GM23248 (cell line): ENCODE data around the gene OR56B4.
"Not testable (repeated sequence)": the region's sequence is repeated elsewhere in the genome, so short reads cannot be mapped to it uniquely, and the experiment has no call there.

Source experiments
- EZH2 ChIP-seq: fragments of 200-600 bp; sonication (generic); IDR thresholded peaks from 2 replicates; pipeline ENCODE4 v1.6.1; 2018; ENCODE audit warnings: antibody characterized with exemption, mild to moderate bottlenecking; ENCODE audit not compliant: insufficient read depth, poor library complexity, severe bottlenecking
- EZH2phosphoT487 ChIP-seq: fragments of 200-600 bp; sonication (generic); IDR thresholded peaks from 2 replicates; pipeline ENCODE4 v1.6.1; 2018; ENCODE audit warnings: antibody characterized with exemption, moderate library complexity, mild to moderate bottlenecking, low read depth; ENCODE audit not compliant: insufficient read depth

DNA sequence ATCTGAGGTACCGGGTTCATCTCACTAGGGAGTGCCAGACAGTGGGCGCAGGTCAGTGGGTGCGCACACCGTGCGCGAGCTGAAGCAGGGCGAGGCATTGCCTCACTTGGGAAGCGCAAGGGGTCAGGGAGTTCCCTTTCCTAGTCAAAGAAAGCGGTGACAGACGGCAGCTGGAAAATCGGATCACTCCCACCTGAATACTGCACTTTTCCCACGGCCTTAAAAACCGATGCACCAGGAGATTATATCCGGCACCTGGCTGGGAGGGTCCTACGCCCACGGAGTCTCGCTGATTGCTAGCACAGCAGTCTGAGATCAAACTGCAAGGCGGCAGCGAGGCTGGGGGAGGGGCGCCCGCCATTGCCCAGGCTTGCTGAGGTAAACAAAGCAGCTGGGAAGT is 36.3 kb downstream of the OR56B4 start:
- not testable (repeated sequence) for TF ChIP-seq EZH2, EZH2phosphoT487
